HG03342 (cell line): ENCODE measurements around the gene SLC16A10.
"Not testable (repeated sequence)": the region's sequence is repeated elsewhere in the genome, so short reads cannot be mapped to it uniquely, and the experiment has no call there.

Experiments used
- ATAC-seq: cut with Tn5 transposase; IDR thresholded peaks from one replicate; pipeline ENCODE4 v1.9.1; 2021; ENCODE audit warnings: mild to moderate bottlenecking, moderate library complexity; ENCODE audit not compliant: unreplicated experiment

SLC16A10 gene

DNA sequence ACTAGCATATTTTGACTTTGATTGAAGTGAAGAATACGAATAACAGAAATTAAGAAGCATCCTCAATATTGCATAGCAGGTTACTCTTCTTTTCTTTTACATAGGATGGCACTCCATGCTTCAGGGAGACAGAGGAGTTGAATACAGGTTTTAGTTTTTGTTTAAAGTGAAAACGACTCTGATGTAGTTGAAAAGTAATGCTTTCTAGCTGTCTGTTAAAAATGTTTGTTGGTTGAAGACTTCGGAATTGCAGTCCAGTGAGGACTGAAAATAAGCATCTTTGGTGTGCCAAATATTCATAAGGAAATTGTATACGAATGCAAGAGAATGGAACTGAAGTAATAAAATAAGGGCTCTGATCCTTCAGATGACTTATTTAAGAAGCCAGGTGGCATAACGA lies 618 bp upstream of the SLC16A10 start:
- ATAC-seq = no peak

DNA sequence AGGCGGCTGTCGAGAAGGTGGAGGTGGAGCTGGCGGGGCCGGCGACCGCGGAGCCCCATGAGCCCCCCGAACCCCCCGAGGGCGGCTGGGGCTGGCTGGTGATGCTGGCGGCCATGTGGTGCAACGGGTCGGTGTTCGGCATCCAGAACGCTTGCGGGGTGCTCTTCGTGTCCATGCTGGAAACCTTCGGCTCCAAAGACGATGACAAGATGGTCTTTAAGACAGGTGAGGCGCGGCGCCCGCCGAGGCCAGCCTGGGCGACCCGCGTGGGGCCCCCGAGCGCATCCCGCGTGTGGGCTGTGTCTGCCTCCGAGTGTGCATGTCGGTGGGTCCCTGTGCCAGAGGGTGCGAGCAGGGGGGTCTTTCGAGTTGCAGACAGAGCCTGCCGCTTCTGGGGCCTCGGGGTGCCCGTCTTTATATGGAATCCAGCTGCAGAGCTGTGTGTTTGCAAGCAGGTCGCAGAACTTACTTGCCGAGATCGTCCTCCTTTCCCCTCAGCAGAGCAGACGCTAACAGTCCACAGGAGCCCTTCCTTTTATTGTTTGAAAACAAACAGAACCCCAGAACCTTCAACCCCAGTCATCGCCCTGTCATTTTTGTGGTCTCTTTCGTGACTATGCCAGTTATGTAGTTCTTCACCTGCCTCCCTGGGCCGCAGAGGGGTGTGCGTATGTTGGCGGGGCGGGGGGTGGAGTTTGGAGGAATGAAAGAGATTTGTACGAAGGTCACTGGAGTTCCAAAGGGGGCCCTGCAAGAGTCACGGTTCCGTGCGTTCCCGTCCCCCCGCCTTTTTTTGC lies 766 bp downstream of the SLC16A10 start:
- peak; percentile 13 for ATAC-seq

DNA sequence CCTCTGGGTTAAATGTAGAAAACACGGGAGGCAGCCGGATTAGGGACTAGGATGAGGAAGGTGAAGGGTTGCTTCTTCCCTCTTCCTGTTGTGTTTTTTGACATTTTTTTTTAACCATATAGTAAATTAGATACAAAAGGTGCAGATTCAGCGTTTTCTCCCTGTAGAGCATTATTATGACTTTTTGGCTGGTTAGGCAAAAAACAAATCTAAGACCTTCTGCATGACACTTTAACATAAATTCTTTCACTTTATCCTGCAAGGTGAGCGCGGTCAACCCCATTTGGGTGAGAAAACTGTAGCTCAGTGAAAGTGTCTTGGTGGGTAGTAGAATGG lies 1.3 kb downstream of the SLC16A10 start:
- ATAC-seq = no peak

DNA sequence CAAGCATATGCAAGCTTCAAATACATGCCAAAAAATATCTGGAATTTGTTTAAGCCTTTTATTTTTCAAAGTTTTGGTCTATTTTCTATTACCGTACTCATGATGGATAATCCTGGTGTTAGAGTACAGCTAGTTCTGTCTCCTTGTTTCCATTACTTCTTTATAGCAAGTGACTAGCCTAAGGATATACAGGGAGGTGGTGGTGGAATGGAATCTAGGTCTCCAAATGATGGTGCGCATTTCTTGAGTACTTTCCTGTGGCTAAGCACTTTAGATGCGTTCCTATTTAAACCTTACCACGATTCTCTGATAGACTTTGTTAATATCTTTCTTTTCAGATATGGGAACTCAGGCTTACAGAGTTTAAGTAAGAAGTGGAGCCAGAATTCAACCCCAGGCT lies 3.5 kb downstream of the SLC16A10 start:
- ATAC-seq = no peak

DNA sequence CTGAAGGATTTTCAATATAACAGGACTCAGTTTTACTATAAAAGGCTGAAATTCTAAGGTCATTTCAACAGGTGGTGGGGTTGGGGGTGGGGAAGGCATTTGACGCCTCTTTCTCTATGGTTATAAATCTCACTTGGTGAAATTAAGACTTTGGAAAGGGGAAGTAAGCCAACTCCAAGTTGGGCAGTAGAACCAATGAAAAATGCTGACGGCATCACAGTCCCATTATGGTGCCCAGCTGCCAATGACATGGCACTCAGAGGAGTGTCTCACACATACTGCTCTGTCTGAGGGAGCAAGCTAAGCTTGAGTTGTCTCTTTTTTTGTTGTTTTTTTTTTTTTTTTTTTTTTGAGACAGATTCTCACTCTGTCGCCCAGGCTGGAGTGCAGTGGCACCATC lies 4.7 kb downstream of the SLC16A10 start:
- no peak for ATAC-seq

DNA sequence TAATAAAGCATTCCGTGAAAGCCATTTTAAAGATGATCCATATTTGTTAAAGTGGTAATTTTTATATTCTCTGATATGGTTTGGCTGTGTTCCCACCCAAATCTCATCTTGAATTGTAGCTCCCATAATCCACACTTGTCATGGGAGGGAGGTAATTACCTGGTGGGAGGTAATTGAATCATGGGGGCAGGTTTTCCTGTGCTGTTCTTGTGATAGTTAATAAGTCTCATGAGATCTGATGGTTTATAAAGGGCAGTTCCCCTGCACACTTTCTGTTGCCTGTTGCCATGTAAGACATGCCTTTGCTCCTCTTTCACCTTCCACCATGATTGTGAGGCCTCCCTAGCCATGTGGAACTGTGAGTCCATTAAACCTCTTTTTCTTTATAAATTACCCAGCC lies 8.2 kb downstream of the SLC16A10 start:
- not testable (repeated sequence) for ATAC-seq

DNA sequence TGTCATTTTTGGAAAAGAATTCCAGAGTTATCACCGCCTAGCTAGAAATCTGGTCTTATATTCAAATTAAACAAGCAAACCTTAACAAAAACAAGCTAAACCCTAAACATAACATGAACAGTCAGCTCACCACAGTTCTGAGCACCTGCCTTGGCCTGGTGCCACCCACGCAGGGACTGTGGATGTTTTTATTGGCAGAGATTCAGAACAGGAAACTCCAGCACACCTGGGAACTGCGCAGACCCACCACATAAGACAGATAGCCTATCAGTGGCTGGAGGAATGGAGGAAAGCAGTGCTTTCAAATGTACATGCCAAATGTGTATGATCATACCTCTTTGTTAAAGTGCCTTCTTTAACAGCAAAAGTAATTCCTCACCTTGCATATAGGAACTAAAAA lies 8.9 kb downstream of the SLC16A10 start:
- ATAC-seq = no peak

DNA sequence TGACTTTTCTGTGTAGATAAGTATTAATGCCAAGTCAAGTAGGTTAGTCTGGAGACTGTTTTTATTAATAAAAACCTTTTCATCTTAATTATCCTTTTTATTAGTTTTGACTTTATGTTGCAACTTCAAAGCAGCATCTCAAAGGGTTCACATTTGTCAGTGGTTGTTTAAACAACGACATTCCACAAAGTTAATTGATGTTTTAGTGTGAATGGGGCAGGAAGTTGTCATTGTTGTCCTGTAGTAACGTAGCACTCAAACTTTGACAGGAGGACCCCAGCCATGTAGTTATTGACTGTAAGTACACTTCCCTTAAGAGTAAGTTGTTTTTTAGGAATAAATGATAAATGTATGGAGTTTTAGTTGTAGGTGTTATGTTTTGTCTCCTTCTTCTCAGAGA lies 11.3 kb downstream of the SLC16A10 start:
- no peak for ATAC-seq

DNA sequence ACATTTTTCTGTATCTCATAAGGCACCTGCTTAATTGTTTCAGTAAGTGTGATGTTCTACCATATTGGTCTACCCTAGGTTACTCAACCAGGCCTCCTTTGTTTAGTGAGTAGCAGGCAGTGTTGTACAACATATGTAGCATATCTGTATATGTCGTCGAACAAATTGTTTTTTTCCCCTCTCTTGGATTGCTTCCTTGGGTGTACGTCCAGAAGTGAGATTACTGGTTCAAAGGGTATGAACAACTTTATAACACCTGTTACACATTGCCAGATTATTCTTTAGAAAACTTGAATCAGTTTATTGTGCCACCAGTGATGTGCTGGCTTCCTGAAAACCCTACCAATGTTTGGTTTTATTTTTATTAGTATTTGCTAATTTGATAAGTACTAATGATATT lies 14.7 kb downstream of the SLC16A10 start:
- no peak for ATAC-seq

DNA sequence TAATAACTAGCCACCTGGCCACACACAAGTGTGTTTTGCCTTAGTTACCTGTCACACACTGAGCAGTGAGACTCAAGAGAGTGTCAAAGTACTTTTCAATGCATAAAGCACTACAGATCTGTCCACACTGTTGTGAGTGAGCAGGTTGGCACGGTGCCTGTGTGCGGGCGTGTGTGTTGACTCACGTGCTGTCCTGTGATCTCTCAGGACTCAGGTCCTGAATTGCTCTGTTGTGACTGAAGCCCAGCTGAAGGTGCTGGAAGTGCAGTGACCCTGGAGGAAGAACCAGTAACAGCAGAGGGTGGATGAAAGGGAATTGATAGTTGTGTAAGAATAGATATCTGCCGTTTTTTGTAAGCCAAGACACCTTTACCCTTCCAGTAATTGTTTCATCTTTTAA lies 18.3 kb downstream of the SLC16A10 start:
- ATAC-seq = no peak

DNA sequence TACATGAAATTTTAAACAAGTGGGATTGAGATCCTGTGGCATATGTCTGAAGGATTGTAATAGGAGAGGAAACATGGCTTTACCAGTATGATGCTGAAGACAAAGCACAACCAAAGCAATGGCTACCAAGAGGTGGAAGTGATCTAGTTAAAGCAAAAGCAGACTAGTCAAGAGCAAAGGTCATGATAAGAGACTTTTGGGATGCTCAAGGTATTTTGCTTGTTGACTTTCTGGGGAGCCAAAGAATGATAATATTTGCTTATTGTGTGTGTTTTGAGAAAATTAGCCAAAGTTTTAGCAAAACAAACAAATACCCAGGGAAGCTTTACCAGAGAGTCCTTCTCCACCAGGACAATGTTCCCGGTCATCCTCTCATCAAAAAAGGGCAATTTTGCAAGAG lies 20.3 kb downstream of the SLC16A10 start:
- ATAC-seq = no peak

DNA sequence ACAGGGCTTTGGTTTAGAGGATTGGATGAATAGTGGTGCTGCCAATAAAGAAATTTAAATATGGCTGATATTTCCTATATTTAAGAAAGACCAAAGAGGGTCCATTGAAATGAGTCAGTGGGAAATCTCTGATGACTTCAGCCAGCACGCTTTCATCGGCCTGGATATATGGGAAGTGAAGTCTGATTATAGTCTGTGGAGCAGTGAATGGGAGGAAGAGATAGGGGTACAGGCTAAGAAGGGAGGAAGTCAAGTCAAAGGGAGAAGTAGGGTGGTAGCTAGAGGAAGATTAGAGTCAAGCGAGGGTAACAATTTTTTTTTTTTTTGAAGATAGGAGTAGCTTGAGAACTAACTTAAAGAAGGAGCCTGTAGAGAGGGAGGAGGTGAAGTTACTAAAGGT lies 22.7 kb downstream of the SLC16A10 start:
- no peak for ATAC-seq

DNA sequence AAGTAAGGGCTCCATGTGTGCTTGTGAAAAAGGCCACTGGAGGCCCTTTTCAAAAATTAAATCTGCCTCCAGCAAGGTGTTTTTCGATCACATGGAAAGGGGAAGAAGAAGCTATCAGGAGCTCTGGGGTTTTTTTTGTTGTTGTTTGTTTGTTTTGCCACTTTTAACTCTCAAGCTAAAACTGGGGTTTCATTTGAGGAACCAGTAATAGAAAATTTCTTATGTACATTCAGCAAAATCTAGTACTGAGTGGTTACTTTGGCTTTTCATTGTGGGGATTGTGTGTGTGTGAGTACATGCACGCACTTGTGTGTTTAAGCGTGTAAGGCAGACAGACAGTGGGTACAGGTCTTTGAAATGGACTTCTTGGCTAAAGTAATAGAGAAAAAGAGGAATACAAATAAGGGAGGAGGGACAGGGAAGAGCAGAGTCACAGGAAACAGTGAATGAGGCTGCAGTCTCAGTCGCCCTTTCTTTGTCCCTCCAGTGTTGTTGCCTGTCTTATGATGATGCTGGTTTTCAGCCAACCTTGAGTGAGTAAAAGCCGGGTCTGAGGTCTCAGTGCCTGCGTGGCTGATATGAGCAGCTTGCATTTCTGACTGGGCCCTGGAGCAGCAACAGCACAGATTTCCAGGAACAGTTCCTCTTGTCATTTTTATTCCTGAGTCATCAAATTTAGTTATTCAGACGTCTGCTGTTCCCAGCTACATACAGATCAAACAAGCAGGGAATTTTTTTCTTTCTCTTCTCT lies 26.2 kb downstream of the SLC16A10 start:
- no peak for ATAC-seq

DNA sequence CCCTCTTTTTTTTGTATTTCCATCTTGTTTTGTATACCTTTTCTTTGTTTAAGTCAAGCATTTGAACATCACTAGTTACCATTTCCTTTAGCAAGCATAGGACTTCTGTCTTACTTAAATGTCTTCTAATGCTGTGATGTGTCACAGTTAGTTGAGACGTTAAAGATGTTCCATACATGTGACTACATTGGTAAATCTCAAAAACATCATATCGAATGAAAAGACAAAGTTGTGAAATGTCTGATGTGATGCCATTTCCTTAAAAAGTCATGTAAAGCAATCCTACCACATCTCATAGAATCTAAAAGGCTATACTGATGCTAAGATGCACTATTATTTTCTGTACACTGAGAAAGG lies 26.8 kb downstream of the SLC16A10 start:
- no peak for ATAC-seq

DNA sequence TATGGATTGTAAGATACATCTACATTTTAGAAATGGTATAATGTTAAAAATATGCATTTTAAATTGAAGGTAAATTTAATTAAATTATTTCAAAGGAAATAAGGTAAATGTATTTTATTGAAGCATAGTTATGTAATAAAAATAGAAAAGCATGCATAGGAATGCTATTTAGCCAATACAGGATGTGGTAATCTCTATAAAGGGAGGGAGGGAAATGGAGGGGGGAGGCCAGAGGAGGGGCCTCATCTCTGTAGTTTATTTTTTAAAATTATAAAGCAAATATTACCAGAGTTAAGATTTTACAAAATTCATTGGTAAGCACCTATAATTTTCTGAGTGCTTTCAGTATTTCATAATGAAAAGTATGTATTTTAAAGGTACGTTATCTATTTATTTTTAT lies 27.2 kb downstream of the SLC16A10 start:
- no peak for ATAC-seq

DNA sequence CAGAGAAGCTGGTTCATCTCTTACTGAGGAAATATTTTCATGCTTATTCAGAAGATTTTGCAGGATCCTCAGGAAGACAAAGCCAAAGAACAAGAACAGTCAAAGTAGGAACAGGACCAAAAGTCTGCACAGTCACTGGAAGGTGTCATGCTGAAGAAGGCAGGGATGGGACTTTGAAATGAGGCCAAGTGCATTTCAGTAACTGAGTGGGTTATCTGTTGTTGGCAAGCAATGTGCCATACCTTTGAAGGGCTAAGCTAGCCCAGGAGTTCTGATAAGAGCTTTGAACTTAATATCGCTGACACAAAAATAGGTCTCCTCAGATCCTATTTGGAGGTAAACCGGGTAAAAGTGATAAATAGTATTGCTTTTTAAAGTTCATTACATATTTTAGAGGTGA lies 31.5 kb downstream of the SLC16A10 start:
- ATAC-seq = no peak

DNA sequence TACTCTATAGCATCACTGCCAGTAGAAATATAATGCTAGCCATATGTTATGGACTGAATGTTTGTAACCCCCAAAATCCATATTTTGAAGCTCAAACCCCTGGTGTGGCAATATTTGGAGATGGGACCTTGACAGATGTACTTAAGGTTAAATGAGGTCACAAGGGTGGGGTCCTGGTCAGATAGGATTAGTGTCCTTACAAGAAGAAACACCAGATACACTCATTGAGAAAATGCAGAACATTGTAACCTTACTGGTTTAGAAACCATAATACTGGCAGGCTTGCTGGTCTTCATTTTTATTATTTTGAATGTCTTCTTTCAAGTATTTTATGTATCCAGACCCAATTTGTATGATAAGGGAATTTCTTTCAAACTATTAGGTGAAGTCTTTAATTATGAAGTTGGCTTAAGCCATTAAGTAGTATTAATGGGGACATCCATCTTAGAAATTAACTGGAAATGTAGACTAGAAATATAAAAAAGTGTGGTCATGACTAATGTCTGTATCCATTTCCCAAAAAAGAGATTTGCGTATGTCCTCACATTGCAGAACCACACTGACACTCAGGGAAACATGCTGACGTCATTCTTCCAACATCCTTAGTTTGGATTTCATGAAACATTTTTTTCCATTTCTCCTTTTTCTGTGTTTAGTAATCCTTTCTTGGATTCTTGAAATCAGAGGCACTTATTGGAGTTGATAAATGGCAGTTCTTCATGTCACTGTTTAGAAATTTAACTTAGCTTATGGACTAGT lies 32.4 kb downstream of the SLC16A10 start:
- ATAC-seq = no peak

DNA sequence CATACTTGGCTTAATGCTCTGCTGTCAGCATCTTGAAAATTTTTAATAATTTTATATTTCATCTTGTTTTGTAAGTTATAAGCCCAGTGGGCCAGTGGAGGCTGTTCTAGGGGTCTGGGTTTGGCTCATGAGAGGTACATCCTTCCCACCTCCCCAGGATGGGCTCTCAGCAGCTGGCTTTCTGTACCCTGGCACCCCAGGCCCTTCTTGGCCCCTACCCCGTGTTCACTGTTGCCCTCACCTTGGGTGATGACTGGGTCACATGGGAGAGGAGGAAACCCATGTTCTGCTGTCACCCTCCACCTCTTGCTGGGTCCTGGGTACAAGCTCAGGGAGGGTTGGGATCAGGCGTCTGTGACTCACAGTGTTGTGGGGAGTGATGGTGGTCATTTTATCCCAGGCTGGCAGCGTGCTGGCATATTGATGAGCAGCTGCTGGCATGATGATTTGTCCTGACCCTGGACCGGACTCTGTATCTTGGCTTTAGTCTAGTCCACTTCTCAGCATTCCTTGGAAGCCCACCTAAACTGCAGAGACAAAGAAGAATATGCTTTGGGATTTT lies 34.6 kb downstream of the SLC16A10 start:
- no peak for ATAC-seq

DNA sequence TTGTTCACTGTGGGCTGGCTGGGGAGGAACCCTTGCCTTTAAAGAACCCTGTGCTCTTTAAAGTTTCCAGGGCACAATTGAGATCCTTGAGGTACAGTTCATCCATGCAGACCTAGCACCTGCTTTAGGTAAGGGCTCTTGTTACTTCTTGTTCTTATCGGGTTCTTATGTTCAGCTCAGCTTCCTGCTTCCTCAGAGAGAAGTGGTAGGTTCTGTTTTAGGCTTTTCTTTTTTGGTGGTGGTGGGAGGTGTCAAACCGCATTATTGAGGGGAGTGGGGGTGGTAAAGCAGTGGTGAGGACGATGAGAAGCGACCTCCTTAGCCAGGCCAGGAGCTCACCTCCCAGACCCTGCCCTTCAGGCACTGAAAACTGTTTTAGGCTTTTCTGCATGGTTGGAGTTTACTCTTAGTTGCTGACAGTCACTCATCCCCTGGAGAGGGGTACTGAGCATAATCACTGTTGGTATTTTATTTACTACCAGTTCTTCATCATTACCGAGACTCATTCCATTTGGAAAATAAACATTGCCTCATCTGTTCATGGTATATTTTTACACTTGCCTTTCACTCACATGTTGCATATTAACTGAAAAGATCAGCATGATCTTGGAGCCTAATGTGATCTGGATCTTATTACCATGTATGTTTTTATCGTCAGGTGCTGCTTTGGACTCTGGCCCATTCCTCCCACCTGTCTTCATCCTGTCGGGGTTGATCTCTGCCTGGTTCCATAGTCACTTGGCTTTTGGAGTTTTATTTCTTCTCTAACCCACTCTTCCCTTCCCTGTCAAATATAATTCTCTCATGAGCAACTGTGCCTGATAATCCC lies 35.4 kb downstream of the SLC16A10 start:
- no peak for ATAC-seq

DNA sequence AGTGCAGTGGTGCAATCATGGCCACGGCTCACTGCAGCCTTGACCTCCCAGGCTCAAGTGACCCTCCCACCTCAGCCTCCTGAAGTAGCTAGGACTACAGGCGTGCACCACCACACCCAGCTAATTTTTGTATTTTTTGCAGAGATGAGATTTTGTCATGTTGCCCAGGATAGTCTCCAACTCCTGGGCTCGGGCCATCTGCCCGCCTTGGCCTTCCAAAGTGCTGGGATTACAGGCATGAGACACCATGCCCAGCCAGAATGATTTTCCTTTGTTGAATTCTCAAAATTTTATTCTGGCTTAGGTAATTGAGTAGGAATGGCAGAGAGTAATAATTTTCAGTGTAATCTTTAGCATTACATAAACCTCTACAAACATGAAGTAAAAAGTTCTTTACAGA lies 37.1 kb downstream of the SLC16A10 start:
- ATAC-seq = no peak

DNA sequence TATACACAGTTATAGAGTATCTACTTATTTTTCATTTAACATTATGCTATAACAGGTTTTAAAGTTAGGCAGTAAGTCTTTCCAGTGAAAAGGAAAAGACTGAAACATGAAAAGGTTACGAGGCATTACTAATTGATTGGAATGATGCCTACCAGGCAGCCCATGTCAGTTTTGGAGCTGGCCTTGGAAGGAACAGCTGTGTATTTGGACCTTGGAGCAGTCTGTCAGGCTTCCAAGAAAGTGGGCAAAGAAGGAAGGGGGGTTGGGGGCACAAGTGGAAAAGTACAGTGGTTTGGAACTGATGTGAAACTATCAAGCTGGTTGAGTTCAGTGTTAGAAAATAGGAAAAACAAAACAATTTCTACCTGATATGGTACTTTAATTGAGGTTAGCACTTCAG lies 41.7 kb downstream of the SLC16A10 start:
- no peak for ATAC-seq
